Measurements from ENCODE around the gene TMEM54.

TMEM54 gene

DNA sequence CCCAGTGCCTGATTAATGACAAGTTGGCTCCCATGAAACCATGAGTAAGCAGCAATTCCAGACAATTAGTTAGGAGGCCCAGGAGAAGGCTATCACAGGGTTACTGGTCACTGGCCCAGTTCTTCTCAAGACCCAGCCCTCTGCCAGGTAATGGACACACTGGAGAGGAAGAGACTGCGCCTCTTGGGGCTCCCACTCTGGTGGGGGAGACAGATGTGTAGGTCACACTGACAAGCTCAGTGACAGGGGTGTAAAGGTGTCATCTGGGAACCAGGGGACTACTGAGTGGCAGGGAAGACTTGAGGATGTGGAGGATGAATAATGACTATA, 10.0 kb downstream of the TMEM54 start:
- H3K4me3 ChIP-seq (ENCODE audit: low read depth, low read length), result no peak overlapping the region
- TF ChIP-seq CTCF (IDR thresholded peaks at IDR 0.05; ENCODE audit: insufficient read depth, low read depth, low read length, missing control alignments), result no peak

DNA sequence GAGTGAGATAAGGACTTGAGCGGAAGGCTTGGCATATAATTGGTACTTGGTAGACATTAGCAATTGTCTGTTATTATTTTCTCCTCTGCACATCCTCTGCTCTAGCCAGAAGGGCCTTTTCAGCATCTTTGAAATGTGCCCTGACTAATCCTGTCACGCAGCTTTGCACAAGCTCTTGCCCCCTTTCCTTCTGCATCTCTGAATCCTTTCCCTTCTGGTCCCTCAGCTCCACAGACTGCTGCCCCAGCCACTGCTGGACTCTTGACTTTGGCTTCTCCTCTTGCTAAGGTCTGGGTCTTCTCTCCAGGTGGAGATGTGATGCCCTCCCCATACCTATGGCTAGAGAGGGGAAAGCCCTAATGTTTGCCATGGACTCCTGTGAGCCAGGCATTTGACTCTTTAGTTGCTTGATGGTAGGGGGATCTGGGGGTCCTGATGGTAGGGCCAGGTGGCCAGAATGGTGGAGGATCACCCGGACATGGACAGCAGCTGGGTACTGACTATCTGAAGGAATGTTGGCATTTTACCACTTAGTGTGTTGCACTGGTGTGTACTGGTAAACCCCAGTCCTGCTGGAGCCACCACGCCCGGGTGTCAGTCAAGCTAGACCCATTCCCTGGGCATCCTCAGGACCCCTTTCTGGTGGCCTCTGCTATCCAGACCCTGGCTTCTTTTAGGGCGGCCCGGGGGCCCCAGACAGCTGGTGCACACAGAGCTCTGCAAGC, 10.5 kb downstream of the TMEM54 start:
- no peak for TF ChIP-seq CTCF (IDR thresholded peaks at IDR 0.05; ENCODE audit: insufficient read depth, low read depth, low read length, missing control alignments)
- H3K4me3 ChIP-seq (ENCODE audit: low read depth, low read length), result no peak overlapping the region
- DNase-seq (ENCODE audit: low read depth), result no peak

More for the DNA sequence above, 10.0 kb downstream of the TMEM54 start:
- DNase-seq (ENCODE audit: low read depth), result no peak

DNA sequence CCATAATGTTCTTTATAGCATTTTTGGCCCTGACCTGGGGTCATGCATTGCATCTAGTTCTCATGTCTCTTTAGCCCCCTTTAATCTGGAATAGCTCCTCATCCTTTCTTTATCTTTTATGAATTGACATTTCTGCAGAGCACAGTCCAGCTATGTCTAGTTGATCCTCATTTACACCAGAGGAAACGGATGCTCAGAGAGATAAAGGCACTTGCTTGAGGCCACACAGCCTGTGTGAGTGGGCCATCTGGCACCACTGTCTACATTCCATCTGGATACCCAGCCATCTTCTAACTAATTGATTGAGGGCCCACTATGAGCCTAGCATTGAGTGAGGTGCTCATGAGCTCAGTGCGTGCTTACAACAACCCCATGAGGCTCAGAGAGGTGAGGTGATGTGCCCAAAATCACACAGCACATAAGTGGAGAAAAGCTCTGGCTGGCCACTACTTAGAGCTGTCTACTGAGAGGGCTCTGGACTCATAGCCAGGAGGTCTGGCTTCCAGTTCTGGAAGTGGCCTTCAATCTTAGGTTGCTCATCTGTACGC, 11.4 kb downstream of the TMEM54 start:
- DNase-seq (ENCODE audit: low read depth), result no peak
- H3K4me3 ChIP-seq (ENCODE audit: low read depth, low read length), result no peak overlapping the region
- TF ChIP-seq CTCF (IDR thresholded peaks at IDR 0.05; ENCODE audit: insufficient read depth, low read depth, low read length, missing control alignments), result no peak

- TF ChIP-seq CTCF (IDR thresholded peaks at IDR 0.05; ENCODE audit: insufficient read depth, low read depth, low read length, missing control alignments), result no peak
- DNase-seq (ENCODE audit: low read depth), result no peak
- H3K4me3 ChIP-seq (ENCODE audit: low read depth, low read length), result no peak overlapping the region
Observed at GRCh38 chr1:32888677-32889420, 12.3 kb downstream of the TMEM54 start.

DNA sequence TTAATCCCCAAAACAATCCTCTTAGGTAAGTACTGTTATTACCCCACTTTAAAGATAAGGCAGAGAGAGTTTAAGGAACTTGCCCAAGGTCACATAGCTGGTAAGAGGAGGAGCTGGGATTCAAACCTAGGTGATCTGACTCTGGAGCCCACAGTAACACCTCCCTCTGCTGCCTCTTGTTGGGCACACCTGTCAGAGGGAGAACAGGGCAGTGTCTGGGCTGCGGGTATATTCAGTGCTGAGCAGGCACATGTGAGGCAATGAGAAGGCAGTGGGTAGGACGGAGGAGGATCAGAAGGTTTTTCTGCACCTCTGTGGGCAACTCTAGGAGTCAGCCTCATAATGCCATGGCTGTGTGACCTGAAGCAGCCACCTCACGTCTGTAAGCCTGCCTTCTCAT, 13.1 kb downstream of the TMEM54 start:
- no peak overlapping the region for H3K4me3 ChIP-seq (ENCODE audit: low read depth, low read length)
- TF ChIP-seq CTCF (IDR thresholded peaks at IDR 0.05; ENCODE audit: insufficient read depth, low read depth, low read length, missing control alignments), result no peak
- no peak for DNase-seq (ENCODE audit: low read depth)

DNA sequence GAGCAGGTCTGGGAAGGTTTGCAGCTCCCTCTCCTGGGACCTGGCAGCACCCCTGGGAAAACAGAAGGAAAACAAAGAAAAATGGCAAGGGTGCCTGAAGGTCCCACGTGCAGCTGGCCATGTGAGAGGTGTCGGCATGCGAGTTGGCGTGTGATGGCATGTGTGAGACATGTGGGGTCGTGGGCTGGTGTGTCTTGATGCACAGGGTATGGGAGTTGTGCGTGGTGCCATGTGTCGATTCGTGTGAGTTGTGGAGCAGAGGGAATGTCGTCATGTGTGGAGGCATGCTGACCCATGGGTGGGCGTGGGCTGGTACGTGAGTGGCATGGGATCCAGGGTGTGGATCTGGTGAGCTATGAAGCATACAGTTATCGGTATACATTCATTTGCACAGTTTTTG, 13.6 kb downstream of the TMEM54 start:
- no peak for TF ChIP-seq CTCF (IDR thresholded peaks at IDR 0.05; ENCODE audit: insufficient read depth, low read depth, low read length, missing control alignments)
- DNase-seq (ENCODE audit: low read depth), result no peak
- no peak overlapping the region for H3K4me3 ChIP-seq (ENCODE audit: low read depth, low read length)

All from GM12865 (cell line).